Stimulated activated CD4-positive, alpha-beta T cell treated with anti-CD3 and anti-CD28 coated beads, Interleukin-2, amount 100 ng/mL, for 24 hours (primary cell): Measurements from ENCODE around the gene PNCK.
"Not testable (repeated sequence)": the region's sequence is repeated elsewhere in the genome, so short reads cannot be mapped to it uniquely, and the experiment has no call there.

Experiments used
- DNase-seq, 2 donors: peaks; one replicate each; pipeline ENCODE4 v3.0.0-alpha.2; 2020

The PNCK gene

GRCh38 chrX:153697924-153698865 is 24.6 kb upstream of the PNCK start:
- DNase-seq = no peak

GRCh38 chrX:153696986-153697722 is 23.5 kb upstream of the PNCK start:
- DNase-seq = not testable (repeated sequence)

- DNase-seq = not testable (repeated sequence)
Observed at GRCh38 chrX:153696538-153696937, 22.9 kb upstream of the PNCK start.

- DNase-seq = no peak
Observed at GRCh38 chrX:153696100-153696499, 22.5 kb upstream of the PNCK start.

GRCh38 chrX:153694687-153695270 is 21.2 kb upstream of the PNCK start:
- DNase-seq = no peak

GRCh38 chrX:153694256-153694655 is 20.6 kb upstream of the PNCK start:
- not testable (repeated sequence) for DNase-seq

GRCh38 chrX:153693216-153694086 is 19.8 kb upstream of the PNCK start:
- DNase-seq = no peak

- no peak for DNase-seq
Observed at GRCh38 chrX:153692611-153693156, 19.1 kb upstream of the PNCK start.

GRCh38 chrX:153692003-153692402 is 18.4 kb upstream of the PNCK start:
- DNase-seq = no peak

- not testable (repeated sequence) for DNase-seq
Observed at GRCh38 chrX:153691032-153691827, 17.6 kb upstream of the PNCK start.

- DNase-seq = no peak
Observed at GRCh38 chrX:153690466-153690865, 16.9 kb upstream of the PNCK start.

GRCh38 chrX:153689654-153690465 is 16.2 kb upstream of the PNCK start:
- no peak for DNase-seq

- no peak for DNase-seq
Observed at GRCh38 chrX:153688911-153689590, 15.4 kb upstream of the PNCK start.

GRCh38 chrX:153688506-153688905 is 14.9 kb upstream of the PNCK start:
- DNase-seq = no peak

- no peak for DNase-seq
Observed at GRCh38 chrX:153688071-153688470, 14.5 kb upstream of the PNCK start.

GRCh38 chrX:153687121-153688039 is 13.8 kb upstream of the PNCK start, which contains the start of gene SLC6A8:
TSS of gene SLC6A8 (plus strand) at chrX:153687926. CDS start at chrX:153688575, 649 bp downstream.
- DNase-seq = peak; percentile 34 to 46

- DNase-seq = no peak
Observed at GRCh38 chrX:153686711-153687110, 13.1 kb upstream of the PNCK start.
